OCI-LY7 (cell line): ENCODE measurements around the gene OR2V2. TPM values are rescaled to one million over a fixed set of nuclear protein-coding genes. Genes with fewer than 3 reads are reported as not detected.
"Not testable (repeated sequence)": the region's sequence is repeated elsewhere in the genome, so short reads cannot be mapped to it uniquely, and the experiment has no call there.

ENCODE experiments used
- BruUV-seq: library from RNA; stranded (reverse); fragments of 400-500 nt; replicated peaks from 2 replicates; lab custom pipeline; 2021; lab: Mats Ljungman, UMichigan
- CTCF ChIA-PET: fragments of 300-600 bp; sonication (Branson Sonifier 250); formaldehyde crosslinking; loops from one replicate; lab custom pipeline; 2022; ENCODE audit warnings: antibody characterized with exemption; ENCODE audit not compliant: unreplicated experiment; lab: Charles Lee
- POLR2A ChIA-PET: fragments of 300-600 bp; sonication (Branson Sonifier 250); formaldehyde crosslinking; loops from one replicate; lab custom pipeline; 2022; ENCODE audit warnings: antibody characterized with exemption; lab: Charles Lee
- DNase-seq: peaks from one replicate; pipeline ENCODE4 v3.0.0-alpha.2; 2015; ENCODE audit warnings: low spot score
- H2AFZ ChIP-seq: fragments of 200-600 bp; sonication (generic), shearing (Covaris generic); 2 replicates; pipeline ENCODE4 v1.6.1; 2014; ENCODE audit warnings: mild to moderate bottlenecking, antibody characterized with exemption, low read length, moderate library complexity
- H3K27ac ChIP-seq: fragments of 200-600 bp; sonication (generic); 2 replicates; pipeline ENCODE4 v1.5.1; 2014; ENCODE audit warnings: mixed run types, low read depth, mild to moderate bottlenecking, moderate library complexity, low read length, inconsistent platforms; ENCODE audit not compliant: poor library complexity, severe bottlenecking
- H3K36me3 ChIP-seq: fragments of 200-600 bp; sonication (generic); 2 replicates; pipeline ENCODE4 v1.6.1; 2014; ENCODE audit warnings: mild to moderate bottlenecking, antibody characterized with exemption, low read length, moderate library complexity, mixed read lengths; ENCODE audit not compliant: insufficient read depth
- H3K4me1 ChIP-seq: fragments of 200-600 bp; sonication (generic); 2 replicates; pipeline ENCODE4 v1.5.1; 2014; ENCODE audit warnings: mild to moderate bottlenecking, low read length; ENCODE audit not compliant: insufficient read depth, poor library complexity, severe bottlenecking
- H3K4me2 ChIP-seq: fragments of 200-600 bp; sonication (generic); 2 replicates; pipeline ENCODE4 v1.6.1; 2014; ENCODE audit warnings: mild to moderate bottlenecking, low read length
- H3K4me3 ChIP-seq: fragments of 200-600 bp; sonication (generic); 2 replicates; pipeline ENCODE4 v1.5.1; 2014; ENCODE audit warnings: mild to moderate bottlenecking, low read depth, low read length; ENCODE audit not compliant: poor library complexity, severe bottlenecking
- H3K79me2 ChIP-seq: fragments of 200-600 bp; sonication (generic); 2 replicates; pipeline ENCODE4 v1.6.1; 2016; ENCODE audit warnings: low read depth, mild to moderate bottlenecking, low read length, moderate library complexity, mixed read lengths; ENCODE audit not compliant: insufficient read depth
- H3K9me2 ChIP-seq: fragments of 200-600 bp; sonication (generic); 2 replicates; pipeline ENCODE4 v1.6.1; 2016; ENCODE audit warnings: mild to moderate bottlenecking, low read length, mixed read lengths; ENCODE audit not compliant: insufficient read depth
- H3K9me3 ChIP-seq: fragments of 200-600 bp; sonication (generic); 2 replicates; pipeline ENCODE4 v1.6.1; 2014; ENCODE audit warnings: mild to moderate bottlenecking, mixed run types, low read length, mixed read lengths
- H4K20me1 ChIP-seq: fragments of 200-600 bp; sonication (generic); 2 replicates; pipeline ENCODE4 v1.6.1; 2014; ENCODE audit warnings: mild to moderate bottlenecking, antibody characterized with exemption, low read length, moderate library complexity, mixed read lengths; ENCODE audit not compliant: insufficient read depth
- EZH2phosphoT487 ChIP-seq: fragments of 200-600 bp; sonication (generic); IDR thresholded peaks from 2 replicates; pipeline ENCODE4 v1.6.1; 2018; ENCODE audit warnings: low read depth, borderline replicate concordance, mild to moderate bottlenecking, mixed run types, antibody characterized with exemption, low read length, moderate library complexity, mixed read lengths
- intact Hi-C: fragments of 100-400 bp; cut with micrococcal nuclease; formaldehyde crosslinking; loops from one replicate; pipeline ENCODE4 v1.10.0; 2022; ENCODE audit not compliant: unreplicated experiment
- total RNA-seq, 2 experiments: library from RNA; depleted of rRNA in 1 of 2; stranded (reverse); fragments of >200 nt in 1 of 2; shearing (Covaris generic) in 1 of 2; gene quantifications; 2 replicates each; pipeline ENCODE4 v1.2.3, GENCODE V29; 2014 to 2022
- TF ChIP-seq, protein P1 (sequence below): fragments of 200-600 bp; sonication (generic); conservative IDR thresholded peaks from 2 replicates; pipeline ENCODE4 v1.5.1; 2014; ENCODE audit warnings: mild to moderate bottlenecking, antibody characterized with exemption, low read length, moderate library complexity, mixed read lengths

The OR2V2 gene
- total RNA-seq, 2 experiments from 2014 or later, result 0.06 TPM; not detected in 1

GRCh38 chr5:181111010-181111409 is 36.4 kb upstream of the OR2V2 start:
- CTCF ChIA-PET, result no interaction called here
- Histone ChIP-seq H3K9me3 (no peaks in the 10 kb centered on the region), H4K20me1 (no peaks in the 10 kb centered on the region), H2AFZ (no peak overlapping the region), H3K79me2 (no peaks in the 10 kb centered on the region), H3K4me3 (no peak overlapping the region), H3K27ac (no peak overlapping the region), H3K9me2 (no peaks in the 10 kb centered on the region), H3K4me2 (no peak overlapping the region), H3K36me3 (no peaks in the 10 kb centered on the region), H3K4me1 (peaks cover under 1% of the 10 kb centered on the region)
- POLR2A ChIA-PET, result no interaction called here
- no peak for DNase-seq
- intact Hi-C loops, result no loop called here
- BruUV-seq, result no TSS peak
- TF ChIP-seq, protein P1, sequence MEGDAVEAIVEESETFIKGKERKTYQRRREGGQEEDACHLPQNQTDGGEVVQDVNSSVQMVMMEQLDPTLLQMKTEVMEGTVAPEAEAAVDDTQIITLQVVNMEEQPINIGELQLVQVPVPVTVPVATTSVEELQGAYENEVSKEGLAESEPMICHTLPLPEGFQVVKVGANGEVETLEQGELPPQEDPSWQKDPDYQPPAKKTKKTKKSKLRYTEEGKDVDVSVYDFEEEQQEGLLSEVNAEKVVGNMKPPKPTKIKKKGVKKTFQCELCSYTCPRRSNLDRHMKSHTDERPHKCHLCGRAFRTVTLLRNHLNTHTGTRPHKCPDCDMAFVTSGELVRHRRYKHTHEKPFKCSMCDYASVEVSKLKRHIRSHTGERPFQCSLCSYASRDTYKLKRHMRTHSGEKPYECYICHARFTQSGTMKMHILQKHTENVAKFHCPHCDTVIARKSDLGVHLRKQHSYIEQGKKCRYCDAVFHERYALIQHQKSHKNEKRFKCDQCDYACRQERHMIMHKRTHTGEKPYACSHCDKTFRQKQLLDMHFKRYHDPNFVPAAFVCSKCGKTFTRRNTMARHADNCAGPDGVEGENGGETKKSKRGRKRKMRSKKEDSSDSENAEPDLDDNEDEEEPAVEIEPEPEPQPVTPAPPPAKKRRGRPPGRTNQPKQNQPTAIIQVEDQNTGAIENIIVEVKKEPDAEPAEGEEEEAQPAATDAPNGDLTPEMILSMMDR, result no peak
- no peak for TF ChIP-seq EZH2phosphoT487

DNA sequence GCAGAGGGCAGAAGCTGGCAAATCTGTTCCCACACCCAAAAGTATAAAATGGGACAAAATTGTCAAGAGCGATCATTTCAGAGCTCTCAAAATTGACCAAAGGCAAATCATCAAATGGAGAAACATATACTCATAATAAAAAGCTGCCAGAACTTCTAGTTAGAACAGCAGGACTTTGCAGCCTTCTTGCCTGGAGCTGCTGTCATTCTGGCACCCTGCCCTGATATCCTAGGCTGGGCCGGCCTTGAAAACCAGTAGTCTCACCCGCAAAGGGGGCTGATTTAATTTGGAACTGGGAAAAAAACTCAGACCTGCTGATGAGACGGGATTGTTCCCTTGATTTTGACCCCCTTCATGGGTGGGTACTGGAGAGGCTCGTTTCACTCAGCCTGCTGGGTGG is 34.9 kb upstream of the OR2V2 start:
- Histone ChIP-seq H3K9me2 (no peaks in the 10 kb centered on the region), H4K20me1 (no peaks in the 10 kb centered on the region), H2AFZ (no peak overlapping the region), H3K4me3 (no peak overlapping the region), H3K27ac (no peak overlapping the region), H3K4me1 (no peaks in the 10 kb centered on the region), H3K36me3 (no peaks in the 10 kb centered on the region), H3K4me2 (no peak overlapping the region), H3K9me3 (no peaks in the 10 kb centered on the region), H3K79me2 (no peaks in the 10 kb centered on the region)
- ChIA-PET POLR2A (no interaction called here), CTCF (no interaction called here)
- intact Hi-C loops, result no loop called here
- BruUV-seq, result no TSS peak
- TF ChIP-seq, protein P1, result no peak
- no peak for TF ChIP-seq EZH2phosphoT487
- DNase-seq, result no peak

DNA sequence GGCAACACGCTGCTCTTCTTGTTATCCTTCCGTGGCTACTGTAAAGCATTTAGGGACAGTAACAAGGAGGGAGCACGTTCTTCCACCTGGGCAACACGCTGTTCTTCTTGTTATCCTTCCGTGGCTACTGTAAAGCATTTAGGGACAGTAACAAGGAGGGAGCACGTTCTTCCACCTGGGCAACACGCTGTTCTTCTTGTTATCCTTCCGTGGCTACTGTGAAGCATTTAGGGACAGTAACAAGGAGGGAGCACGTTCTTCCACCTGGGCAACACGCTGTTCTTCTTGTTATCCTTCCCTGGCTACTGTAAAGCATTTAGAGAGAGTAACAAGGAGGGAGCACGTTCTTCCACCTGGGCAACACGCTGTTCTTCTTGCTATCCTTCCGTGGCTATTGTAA is 33.8 kb upstream of the OR2V2 start:
- intact Hi-C loops, BruUV-seq, H3K4me2 ChIP-seq, H3K9me3 ChIP-seq, H4K20me1 ChIP-seq, H2AFZ ChIP-seq, H3K4me1 ChIP-seq, H3K36me3 ChIP-seq, H3K79me2 ChIP-seq, POLR2A ChIA-PET, H3K9me2 ChIP-seq, DNase-seq, CTCF ChIA-PET, H3K27ac ChIP-seq, H3K4me3 ChIP-seq: not testable (repeated sequence)
